ENCODE data around the gene PRKAR2A.

- TF ChIP-seq CTCF (IDR thresholded peaks at IDR 0.05) (no peak), POLR2A (IDR thresholded peaks at IDR 0.05) (no peak)
These were observed 30.0 kb upstream of the PRKAR2A start for GRCh38 chr3:48877671-48878070.
